DND-41 (cell line): ENCODE data around the gene SEC16A.
A peak's percentile ranks its signal among the peaks of the same experiment; 100 is the strongest.

Source experiments
- ATAC-seq: fragments of 200-7000 bp; cut with Tn5 transposase; 3 replicates; pipeline ENCODE4 v1.9.1; 2021; ENCODE audit warnings: low read depth; ENCODE audit not compliant: insufficient read depth
- DNase-seq: peaks from one replicate; pipeline ENCODE4 v3.0.0-alpha.2; 2020
- H2AFZ ChIP-seq: 2 replicates; pipeline ENCODE4 v1.6.0; 2012; ENCODE audit warnings: low read depth, low read length
- H3K27ac ChIP-seq: 2 replicates; pipeline ENCODE4 v1.5.1; 2012; ENCODE audit warnings: low read length, inconsistent platforms
- H3K27me3 ChIP-seq: fragments of 200-600 bp; sonication (generic); 2 replicates; pipeline ENCODE4 v1.6.0; 2012; ENCODE audit warnings: low read length, mild to moderate bottlenecking, inconsistent platforms; ENCODE audit not compliant: insufficient read depth, poor library complexity
- H3K36me3 ChIP-seq: 2 replicates; pipeline ENCODE4 v1.5.1; 2012; ENCODE audit warnings: low read length, inconsistent platforms; ENCODE audit not compliant: insufficient read depth
- H3K4me1 ChIP-seq: 2 replicates; pipeline ENCODE4 v1.5.1; 2012; ENCODE audit warnings: mild to moderate bottlenecking, low read length; ENCODE audit not compliant: insufficient read depth
- H3K4me2 ChIP-seq: 2 replicates; pipeline ENCODE4 v1.6.0; 2012; ENCODE audit warnings: mild to moderate bottlenecking, moderate library complexity, low read length, inconsistent platforms; ENCODE audit not compliant: insufficient read depth
- H3K4me3 ChIP-seq, 2 experiments: fragments of 200-600 bp in 1 of 2; shearing (Covaris generic) in 1 of 2; 2 replicates each; pipeline ENCODE4 v1.5.1; 2012 to 2016; ENCODE audit warnings: inconsistent platforms in 2 of 2, low read length in 2 of 2, mild to moderate bottlenecking in 2 of 2, low read depth in 1 of 2, moderate library complexity in 1 of 2
- H3K79me2 ChIP-seq: 2 replicates; pipeline ENCODE4 v1.6.0; 2012; ENCODE audit warnings: low read length, inconsistent platforms; ENCODE audit not compliant: insufficient read depth
- H3K9ac ChIP-seq: 2 replicates; pipeline ENCODE4 v1.6.0; 2012; ENCODE audit warnings: low read depth, mild to moderate bottlenecking, inconsistent platforms, low read length, moderate library complexity
- H3K9me3 ChIP-seq: 2 replicates; pipeline ENCODE4 v1.5.1; 2012; ENCODE audit warnings: low read length, moderate library complexity, mild to moderate bottlenecking, inconsistent platforms; ENCODE audit not compliant: insufficient read depth, severe bottlenecking
- H4K20me1 ChIP-seq: 2 replicates; pipeline ENCODE4 v1.6.0; 2012; ENCODE audit warnings: low read length; ENCODE audit not compliant: insufficient read depth
- CTCF ChIP-seq: IDR thresholded peaks from 2 replicates; pipeline ENCODE4 v1.5.1; 2012; ENCODE audit warnings: borderline replicate concordance, low read length, moderate library complexity, mild to moderate bottlenecking; ENCODE audit not compliant: poor library complexity, severe bottlenecking; ENCODE audit errors: extremely low read depth
- EZH2 ChIP-seq: IDR thresholded peaks from 3 replicates; pipeline ENCODE4 v1.6.1; 2012; ENCODE audit warnings: borderline replicate concordance, low read depth, mild to moderate bottlenecking, moderate library complexity, low read length, inconsistent platforms; ENCODE audit not compliant: severe bottlenecking

SEC16A gene

GRCh38 chr9:136482793-136483588, at the start of gene SEC16A:
TSS of gene SEC16A (minus strand) at chr9:136483040. CDS start at chr9:136477615, 5,425 bp downstream.
- Histone ChIP-seq H3K9me3 (no peaks in the 10 kb centered on the region), H2AFZ (peak within 1 kb of the TSS; percentile 92), H3K27me3 (no peaks in the 10 kb centered on the region), H3K4me2 (peak within 1 kb of the TSS; percentile 93), H3K4me1 (peaks cover 39% of the 10 kb centered on the region), H4K20me1 (peaks cover 49% of the 10 kb centered on the region), H3K27ac (peak within 1 kb of the TSS; percentile 100), H3K9ac (peak within 1 kb of the TSS; percentile 93), H3K79me2 (peaks cover 50% of the 10 kb centered on the region), H3K4me3 (peak within 1 kb of the TSS; percentile 67 to 90; a peak in 3 of 4 replicates), H3K36me3 (peaks cover 13% of the 10 kb centered on the region)
- DNase-seq (peak; percentile 98), ATAC-seq (peak; percentile 74)
- TF ChIP-seq CTCF (no peak), EZH2 (no peak)

GRCh38 chr9:136531904-136532798, 49.3 kb upstream of the SEC16A start:
- no peak for DNase-seq
- TF ChIP-seq CTCF = no peak
- no peak for TF ChIP-seq EZH2
- H3K79me2 ChIP-seq = peaks cover 99% of the 10 kb centered on the region
- peaks cover 94% of the 10 kb centered on the region for H4K20me1 ChIP-seq
- H3K4me2 ChIP-seq = no peak overlapping the region
- no peak overlapping the region for H3K4me3 ChIP-seq
- no peak overlapping the region for H2AFZ ChIP-seq
- peaks cover 82% of the 10 kb centered on the region for H3K36me3 ChIP-seq
- H3K9ac ChIP-seq = no peak overlapping the region
- H3K27me3 ChIP-seq = no peaks in the 10 kb centered on the region
- no peak overlapping the region for H3K27ac ChIP-seq
- peaks cover 47% of the 10 kb centered on the region for H3K4me1 ChIP-seq
- no peak for ATAC-seq
- H3K9me3 ChIP-seq = no peaks in the 10 kb centered on the region

- Histone ChIP-seq H3K79me2 (peaks cover 99% of the 10 kb centered on the region), H3K36me3 (peaks cover 82% of the 10 kb centered on the region), H3K9ac (no peak overlapping the region), H3K9me3 (no peaks in the 10 kb centered on the region), H4K20me1 (peaks cover 94% of the 10 kb centered on the region), H3K27me3 (no peaks in the 10 kb centered on the region), H3K4me2 (no peak overlapping the region), H3K4me1 (peaks cover 39% of the 10 kb centered on the region), H3K27ac (no peak overlapping the region), H2AFZ (no peak overlapping the region), H3K4me3 (no peak overlapping the region)
- TF ChIP-seq EZH2 (no peak), CTCF (no peak)
- ATAC-seq (no peak), DNase-seq (no peak)
These were observed 48.5 kb upstream of the SEC16A start for GRCh38 chr9:136531186-136531903.
